ENCODE results near the gene LALBA. TPM values are rescaled to one million over a fixed set of nuclear protein-coding genes. Genes with fewer than 3 reads are reported as not detected.
"Not testable (repeated sequence)": the region's sequence is repeated elsewhere in the genome, so short reads cannot be mapped to it uniquely, and the experiment has no call there.

LALBA gene
- polyA plus RNA-seq, 1 donor: not detected

DNA sequence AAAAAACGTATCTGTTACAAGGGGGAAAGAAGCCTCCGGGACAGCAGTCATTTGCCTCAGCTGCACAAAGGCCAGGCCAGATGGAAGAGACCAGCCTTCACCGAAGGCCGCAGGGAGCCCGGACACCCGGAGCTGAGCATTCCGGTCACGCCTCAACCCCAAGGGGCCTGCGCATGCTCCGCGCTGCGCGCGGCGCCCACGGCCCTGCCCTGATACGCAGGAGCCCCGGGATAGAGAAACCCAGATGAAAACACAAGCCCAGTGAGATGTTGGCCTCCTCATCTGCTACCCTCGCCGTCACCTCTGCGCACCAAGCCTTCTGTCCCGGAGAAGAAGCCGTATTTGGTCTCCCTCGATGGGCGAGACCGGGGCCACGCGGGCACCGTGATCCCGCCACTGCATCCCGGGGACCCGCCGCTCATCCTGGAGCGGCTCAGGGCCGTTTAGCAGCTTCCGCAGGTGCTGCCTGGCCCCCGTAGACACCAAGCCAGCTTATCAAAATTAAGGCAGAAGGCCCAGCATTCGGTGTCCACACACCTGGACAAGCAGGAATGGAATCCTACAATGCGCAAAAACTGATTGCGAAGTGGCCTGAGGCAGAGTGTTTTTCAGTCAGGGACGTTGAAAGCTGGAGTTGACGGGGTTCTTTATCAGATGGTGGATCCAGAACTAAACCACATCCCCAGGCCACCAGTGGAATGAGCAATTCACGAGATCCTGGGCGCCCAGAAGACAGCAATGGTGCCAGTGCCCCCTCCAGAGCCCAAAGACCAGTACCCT lies 41.8 kb downstream of the LALBA start:
- no peak for DNase-seq

DNA sequence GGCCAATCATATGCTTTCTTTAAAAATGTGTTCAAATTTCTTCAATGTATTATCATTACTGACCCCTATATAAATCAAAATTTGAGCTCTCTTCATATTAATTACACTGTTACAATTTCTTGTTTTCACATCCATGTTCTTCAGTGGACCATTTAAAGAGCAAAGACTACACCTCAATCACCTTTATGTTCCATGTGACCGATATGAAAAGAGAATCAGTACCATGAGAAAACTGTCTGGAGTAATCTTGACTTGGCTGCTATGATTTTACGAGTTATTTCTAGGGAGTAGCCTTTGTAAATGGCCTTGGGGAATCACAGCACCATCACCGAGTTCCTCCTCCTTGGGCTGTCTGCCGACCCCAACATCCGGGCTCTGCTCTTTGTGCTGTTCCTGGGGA lies 44.5 kb downstream of the LALBA start, which contains the start of gene OR8S1:
TSS of gene OR8S1 (plus strand) at position 301 of the 400 bp plus-strand sequence. CDS start at position 301, 0 bp downstream.
- no peak for DNase-seq

DNA sequence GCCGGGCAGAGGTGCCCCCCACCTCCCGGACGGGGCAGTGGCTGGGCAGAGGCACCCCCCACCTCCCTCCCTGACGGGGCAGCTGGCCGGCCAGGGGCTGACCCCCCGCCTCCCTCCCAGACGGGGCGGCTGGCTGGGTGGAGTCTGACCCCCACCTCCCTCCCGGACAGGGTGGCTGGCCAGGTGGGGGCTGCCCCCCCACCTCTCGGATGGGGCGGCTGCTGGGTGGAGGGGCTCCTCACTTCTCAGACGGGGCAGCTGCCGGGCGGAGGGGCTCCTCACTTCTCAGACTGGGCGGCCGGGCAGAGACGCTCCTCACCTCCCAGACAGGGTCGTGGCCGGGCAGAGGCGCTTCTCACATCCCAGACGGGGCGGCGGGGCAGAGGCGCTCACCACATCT lies 49.5 kb downstream of the LALBA start:
- DNase-seq: not testable (repeated sequence)

Other genes starting within 250 kb of the LALBA start
- gene ZNF641, start 219.1 kb downstream of the LALBA start, polyA plus RNA-seq (ENCODE audit: insufficient read length): 14.8 TPM
- gene ANP32D, start 97.5 kb downstream of the LALBA start, polyA plus RNA-seq (ENCODE audit: insufficient read length): not detected
- gene C12orf54, start 87.5 kb downstream of the LALBA start, polyA plus RNA-seq (ENCODE audit: insufficient read length): 0.72 TPM
- not detected for gene OR8S1, start 44.4 kb downstream of the LALBA start, polyA plus RNA-seq (ENCODE audit: insufficient read length)
- 29.8 TPM for gene KANSL2, start 112.2 kb upstream of the LALBA start, polyA plus RNA-seq (ENCODE audit: insufficient read length)
- 19.9 TPM for gene CCNT1, start 146.7 kb upstream of the LALBA start, polyA plus RNA-seq (ENCODE audit: insufficient read length)
- 40.6 TPM for gene ADCY6, start 219.0 kb upstream of the LALBA start, polyA plus RNA-seq (ENCODE audit: insufficient read length)
- gene CACNB3, start 248.4 kb upstream of the LALBA start, polyA plus RNA-seq (ENCODE audit: insufficient read length): 12.2 TPM

Measured in hindlimb muscle (tissue), 1 donor.